T-helper 9 cell (primary cell): Measurements from ENCODE around the gene MAN2A2.
A peak's percentile ranks its signal among the peaks of the same experiment; 100 is the strongest.
"Not testable (repeated sequence)": the region's sequence is repeated elsewhere in the genome, so short reads cannot be mapped to it uniquely, and the experiment has no call there.

ENCODE experiments used
- DNase-seq: peaks from one replicate; pipeline ENCODE4 v3.0.0-alpha.2; 2020

The MAN2A2 gene

GRCh38 chr15:90922712-90923322, 19.7 kb downstream of the MAN2A2 start:
- not testable (repeated sequence) for DNase-seq

- no peak for DNase-seq
These were observed 21.3 kb downstream of the MAN2A2 start for GRCh38 chr15:90924375-90924774.

DNA sequence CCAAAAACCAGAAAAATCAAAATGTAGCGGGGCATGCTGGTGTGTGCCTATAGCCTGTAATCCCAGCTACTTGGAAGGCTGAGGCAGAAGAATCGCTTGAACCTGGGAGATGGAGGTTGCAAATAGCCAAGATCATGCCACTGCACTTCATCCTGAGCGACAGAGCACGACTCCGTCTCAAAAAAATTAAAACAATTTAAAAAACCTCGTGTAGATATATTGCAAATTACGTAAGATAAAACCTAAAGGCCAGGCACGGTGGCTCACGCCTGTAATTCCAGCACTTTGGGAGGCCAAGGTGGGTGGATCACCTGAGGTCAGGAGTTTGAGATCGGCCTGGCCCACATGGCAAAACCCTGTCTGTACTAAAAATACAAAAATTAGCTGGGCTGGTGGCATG, 23.7 kb downstream of the MAN2A2 start:
- not testable (repeated sequence) for DNase-seq

GRCh38 chr15:90928106-90928505, 25.0 kb downstream of the MAN2A2 start:
- DNase-seq, result not testable (repeated sequence)

- no peak for DNase-seq
These were observed 26.3 kb downstream of the MAN2A2 start for GRCh38 chr15:90929246-90930019.

DNA sequence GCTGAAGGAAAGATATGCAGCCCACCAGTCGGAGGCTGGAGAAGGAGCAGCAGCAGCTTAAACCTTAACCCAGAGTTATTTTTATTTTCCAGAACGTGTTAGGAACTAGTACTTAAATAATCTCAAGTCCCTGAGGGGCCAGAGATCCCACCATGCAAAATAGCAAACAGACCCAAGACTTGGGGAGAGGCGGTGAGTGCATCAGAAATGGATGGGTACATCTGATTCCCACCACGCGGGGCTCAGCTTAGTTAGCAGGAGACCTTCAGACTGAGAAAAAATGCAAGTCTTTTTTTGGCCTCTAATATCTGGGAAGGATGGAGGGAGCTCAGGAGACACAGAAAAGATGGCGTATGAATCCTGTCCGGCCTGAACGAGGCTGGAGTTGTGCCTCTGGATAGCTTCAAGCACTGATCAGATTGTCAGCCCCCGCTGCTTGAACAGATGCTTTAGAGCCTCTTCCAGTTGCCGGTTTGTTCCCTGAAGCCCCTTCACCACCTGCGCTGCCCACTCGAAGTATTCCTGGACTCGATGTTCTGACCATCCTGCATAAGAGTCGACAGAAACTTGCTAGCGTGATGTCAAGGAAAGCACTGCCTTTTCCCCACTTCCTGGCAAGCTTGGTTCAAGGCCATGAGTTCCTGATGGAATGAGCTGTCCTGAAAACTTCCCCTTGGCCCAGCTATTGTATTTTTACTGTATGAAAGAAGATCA, 27.9 kb downstream of the MAN2A2 start:
- DNase-seq, result no peak

DNA sequence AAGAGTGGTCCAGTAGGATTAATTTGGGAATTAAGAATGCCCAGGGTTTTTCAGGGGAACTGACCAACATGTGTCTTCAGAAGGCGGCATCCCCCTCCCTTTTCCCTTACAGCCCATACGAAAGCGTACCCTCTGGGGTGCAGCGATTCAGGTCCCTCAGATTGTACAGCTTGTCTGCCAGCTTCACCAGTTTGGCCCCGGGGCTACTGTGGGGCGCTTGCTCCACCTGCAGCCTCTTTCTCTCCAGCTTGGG, 28.4 kb downstream of the MAN2A2 start:
- DNase-seq, result no peak

GRCh38 chr15:90931828-90932659, 28.9 kb downstream of the MAN2A2 start, which contains the start of gene HDDC3:
Gene HDDC3 (minus strand): TSS chr15:90932549. CDS start chr15:90932540, 9 bp downstream.
- peak; percentile 94 for DNase-seq

- DNase-seq, result no peak
These were observed 29.5 kb downstream of the MAN2A2 start for GRCh38 chr15:90932660-90932991.

DNA sequence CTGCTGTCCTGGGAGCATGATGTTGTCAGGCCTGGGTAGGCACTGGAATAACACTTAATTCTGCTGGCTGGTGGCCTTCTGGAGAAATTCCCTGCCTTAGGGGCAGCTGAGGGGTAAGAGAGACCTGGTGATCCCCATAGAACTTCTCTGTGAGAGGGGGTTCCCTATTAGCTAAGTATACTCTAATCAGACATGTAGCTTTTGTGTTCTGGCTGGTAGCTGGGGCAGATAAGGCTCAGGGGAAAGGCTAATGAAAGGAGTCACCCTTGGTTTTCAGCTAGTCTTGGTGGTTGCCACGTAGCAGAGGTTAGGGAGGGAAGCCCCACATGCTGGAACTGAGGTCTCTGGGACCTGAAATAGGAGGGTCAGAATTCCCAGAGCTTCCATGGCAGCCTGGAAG, 30.2 kb downstream of the MAN2A2 start:
- no peak for DNase-seq

DNA sequence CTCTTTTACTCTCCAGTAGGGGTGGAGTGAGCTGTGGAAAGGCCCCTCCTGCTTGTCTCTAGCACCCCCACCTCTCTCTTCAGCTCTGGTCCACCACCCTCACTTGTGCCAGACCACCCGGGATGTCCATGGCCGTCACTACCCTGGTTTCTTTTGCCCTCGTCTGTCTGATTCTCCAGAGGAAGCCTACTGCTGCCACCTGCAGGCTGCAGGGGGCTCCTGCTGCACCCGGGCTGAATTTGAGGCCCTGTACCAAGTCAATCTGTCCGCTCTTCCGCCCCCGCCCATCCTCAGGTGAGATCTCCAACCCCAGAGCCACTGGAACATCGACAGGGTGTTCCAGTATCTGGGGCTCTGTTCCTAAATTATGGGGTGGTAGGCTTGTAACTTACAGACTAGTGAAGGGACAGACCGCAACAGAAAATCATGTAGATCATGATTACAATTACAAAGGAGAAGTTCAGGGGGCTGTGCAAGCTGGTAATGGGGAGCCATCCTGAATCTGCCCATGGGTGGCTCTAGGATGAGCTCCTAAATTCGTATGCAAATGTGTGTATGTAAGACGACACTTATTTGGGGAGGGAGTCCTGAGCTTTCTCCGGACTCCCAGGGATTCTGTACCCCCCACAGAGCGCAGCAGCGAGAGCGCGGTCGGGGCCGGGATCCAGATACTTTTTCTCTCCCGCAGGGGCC, 31.3 kb downstream of the MAN2A2 start:
- peak; percentile 74 for DNase-seq

- DNase-seq, result peak; percentile 97
These were observed 32.0 kb downstream of the MAN2A2 start, which contains the start of gene UNC45A for GRCh38 chr15:90934949-90935751. Gene UNC45A (plus strand): TSS chr15:90935285. CDS start chr15:90935325, 40 bp downstream.

DNA sequence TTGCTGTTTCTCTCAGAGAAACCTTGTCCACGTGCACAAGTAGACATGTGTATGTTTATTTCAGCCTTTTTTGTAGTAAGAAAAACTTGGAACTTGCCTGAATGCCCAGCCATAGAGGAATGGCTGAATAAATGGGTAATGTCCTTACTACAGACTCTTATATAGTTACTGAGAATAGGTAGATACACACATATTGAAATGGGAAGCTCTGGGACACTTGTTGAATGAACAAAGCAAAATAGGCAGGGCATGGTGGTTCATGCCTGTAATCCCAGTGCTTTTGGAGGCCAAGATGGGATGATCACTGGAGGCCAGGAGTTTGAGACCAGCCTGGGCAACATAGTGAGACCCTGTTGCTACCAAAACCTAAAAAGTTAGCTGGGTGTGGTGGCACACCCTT, 33.7 kb downstream of the MAN2A2 start:
- no peak for DNase-seq

DNA sequence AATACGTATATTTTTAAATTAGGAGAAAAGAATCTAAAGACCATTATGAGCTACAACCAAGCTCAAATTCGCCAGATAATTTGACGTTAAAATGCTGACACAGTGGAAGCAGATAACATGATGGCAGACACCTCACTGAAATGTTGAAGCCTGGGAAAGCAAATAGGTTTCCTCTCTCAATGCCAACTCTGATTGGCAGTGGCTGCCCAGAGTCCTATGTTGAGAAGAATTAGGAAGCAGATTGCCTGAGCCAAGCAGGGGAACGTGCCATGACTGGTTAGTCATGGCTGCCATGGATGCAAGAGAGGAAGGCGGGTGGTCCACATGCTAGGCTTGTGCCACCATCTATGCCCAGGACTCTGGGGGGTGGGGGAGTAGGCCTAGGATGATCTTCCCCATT, 35.2 kb downstream of the MAN2A2 start:
- DNase-seq, result no peak

- DNase-seq, result no peak
These were observed 36.7 kb downstream of the MAN2A2 start for GRCh38 chr15:90939756-90940155.

DNA sequence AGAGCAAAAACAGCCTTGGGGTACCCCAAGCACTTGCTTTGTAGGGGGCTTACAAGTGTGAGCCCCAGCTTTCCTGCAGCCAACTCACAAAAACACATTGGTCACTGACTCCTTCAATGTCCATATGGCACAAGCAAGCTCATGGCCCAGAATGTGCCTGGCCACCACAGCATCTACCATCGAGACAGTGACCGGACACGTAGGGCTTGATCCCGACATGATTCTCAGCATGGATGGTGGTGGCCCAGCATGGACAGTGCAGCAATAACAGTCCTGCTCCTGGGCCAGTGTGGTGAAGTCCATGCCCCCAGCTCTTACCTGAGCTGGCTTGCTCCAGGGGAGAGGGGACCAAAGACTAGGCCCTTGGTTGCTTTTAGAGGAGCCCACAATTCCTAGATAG, 37.9 kb downstream of the MAN2A2 start:
- no peak for DNase-seq

DNA sequence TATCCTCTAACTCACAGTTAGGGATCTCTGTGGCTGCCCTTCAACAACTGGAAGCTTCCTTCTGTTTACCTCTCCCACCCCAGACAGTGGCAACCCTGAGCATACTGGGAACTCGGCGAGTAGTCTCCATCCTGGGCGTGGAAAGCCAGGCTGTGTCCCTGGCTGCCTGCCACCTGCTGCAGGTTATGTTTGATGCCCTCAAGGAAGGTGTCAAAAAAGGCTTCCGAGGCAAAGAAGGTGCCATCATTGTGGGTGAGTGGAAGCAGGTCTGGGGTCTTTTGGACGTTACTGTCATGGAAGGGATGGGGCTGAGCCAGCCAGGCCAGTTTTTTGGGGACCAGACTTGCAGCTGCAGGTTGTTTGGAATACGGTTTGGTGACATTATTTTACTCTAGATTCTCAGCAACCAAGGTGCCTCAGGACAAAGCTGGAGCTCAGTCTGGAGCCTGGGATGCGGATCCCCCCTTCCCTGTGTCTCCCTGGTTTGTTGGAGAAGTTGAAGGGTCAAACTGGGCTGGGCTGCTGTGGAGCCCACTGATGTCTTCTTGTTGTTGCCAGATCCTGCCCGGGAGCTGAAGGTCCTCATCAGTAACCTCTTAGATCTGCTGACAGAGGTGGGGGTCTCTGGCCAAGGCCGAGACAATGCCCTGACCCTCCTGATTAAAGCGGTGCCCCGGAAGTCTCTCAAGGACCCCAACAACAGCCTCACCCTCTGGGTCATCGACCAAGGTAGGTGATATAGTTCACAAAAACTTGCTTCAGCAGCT, 39.4 kb downstream of the MAN2A2 start:
- DNase-seq, result no peak

- DNase-seq, result no peak
These were observed 42.0 kb downstream of the MAN2A2 start for GRCh38 chr15:90945091-90945490.

DNA sequence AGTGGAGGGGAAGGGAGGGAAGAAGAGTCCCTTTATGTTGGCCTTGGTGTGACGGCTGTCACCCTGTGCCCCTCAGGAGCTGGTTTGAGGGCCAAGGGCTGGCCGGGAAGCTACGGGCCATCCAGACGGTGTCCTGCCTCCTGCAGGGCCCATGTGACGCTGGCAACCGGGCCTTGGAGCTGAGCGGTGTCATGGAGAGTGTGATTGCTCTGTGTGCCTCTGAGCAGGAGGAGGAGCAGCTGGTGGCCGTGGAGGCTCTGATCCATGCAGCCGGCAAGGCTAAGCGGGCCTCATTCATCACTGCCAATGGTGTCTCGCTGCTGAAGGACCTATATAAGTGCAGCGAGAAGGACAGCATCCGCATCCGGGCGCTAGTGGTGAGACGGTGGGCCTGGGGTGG, 43.4 kb downstream of the MAN2A2 start:
- DNase-seq, result no peak

DNA sequence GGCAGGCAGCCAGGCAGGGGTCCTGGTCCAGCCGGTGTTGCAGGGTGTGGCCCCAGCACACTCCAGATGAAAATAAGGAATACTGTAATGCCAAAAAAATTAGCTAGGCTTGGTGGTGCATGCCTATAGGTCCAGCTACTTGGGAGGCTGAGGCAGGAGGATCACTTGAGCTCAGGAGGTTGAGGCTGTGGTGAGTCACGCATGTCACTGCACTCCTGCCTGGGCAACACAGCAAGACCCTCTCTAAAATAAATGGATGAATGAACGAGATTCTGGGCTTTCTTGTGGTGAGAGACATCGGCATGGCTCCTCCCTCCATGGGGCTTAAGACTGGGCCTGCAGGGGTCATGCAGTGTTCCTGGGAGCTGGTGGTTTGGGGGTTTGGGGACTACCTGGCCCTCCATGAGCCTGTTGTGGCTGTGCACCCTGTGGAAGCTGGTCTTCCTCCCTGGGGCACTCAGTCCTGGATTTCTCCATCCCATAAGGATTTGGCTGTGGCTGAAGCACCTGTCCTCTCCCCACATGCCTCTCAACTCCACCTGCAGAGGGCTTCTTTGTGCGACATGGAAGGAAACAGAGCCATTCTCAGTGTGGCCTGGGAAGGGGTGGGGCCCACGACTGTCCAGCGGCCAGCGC, 44.0 kb downstream of the MAN2A2 start:
- DNase-seq, result no peak
